GM18868 (cell line): ENCODE data around the gene PKIB.

Experiments used
- ATAC-seq: cut with Tn5 transposase; IDR thresholded peaks from one replicate; pipeline ENCODE4 v1.9.1; 2021; ENCODE audit warnings: mild to moderate bottlenecking, moderate library complexity; ENCODE audit not compliant: unreplicated experiment

The PKIB gene

GRCh38 chr6:122702841-122703240 lies 92.6 kb downstream of the PKIB start:
- no peak for ATAC-seq

GRCh38 chr6:122704066-122704465 lies 93.9 kb downstream of the PKIB start:
- no peak for ATAC-seq

GRCh38 chr6:122709922-122710512 lies 99.8 kb downstream of the PKIB start:
- ATAC-seq, result peak; percentile 83

- ATAC-seq, result no peak
Measured at GRCh38 chr6:122710908-122711635, 100.9 kb downstream of the PKIB start.

GRCh38 chr6:122712093-122712447 lies 101.9 kb downstream of the PKIB start:
- ATAC-seq, result no peak

GRCh38 chr6:122712448-122713137 lies 102.4 kb downstream of the PKIB start:
- no peak for ATAC-seq

GRCh38 chr6:122713138-122713537 lies 102.9 kb downstream of the PKIB start:
- ATAC-seq, result no peak

GRCh38 chr6:122714059-122714458 lies 103.9 kb downstream of the PKIB start:
- no peak for ATAC-seq

GRCh38 chr6:122715725-122716124 lies 105.5 kb downstream of the PKIB start:
- no peak for ATAC-seq

- no peak for ATAC-seq
Measured at GRCh38 chr6:122717350-122717749, 107.1 kb downstream of the PKIB start.

GRCh38 chr6:122718616-122719015 lies 108.4 kb downstream of the PKIB start:
- no peak for ATAC-seq

- ATAC-seq, result no peak
Measured at GRCh38 chr6:122719176-122719575, 109.0 kb downstream of the PKIB start.

GRCh38 chr6:122722746-122723145 lies 112.5 kb downstream of the PKIB start:
- no peak for ATAC-seq

- ATAC-seq, result peak; percentile 48
Measured at GRCh38 chr6:122726649-122727048, 116.4 kb downstream of the PKIB start.

- no peak for ATAC-seq
Measured at GRCh38 chr6:122727244-122727643, 117.0 kb downstream of the PKIB start.

GRCh38 chr6:122730334-122730733 lies 120.1 kb downstream of the PKIB start:
- ATAC-seq, result no peak

GRCh38 chr6:122730775-122731386 lies 120.7 kb downstream of the PKIB start:
- peak; percentile 68 for ATAC-seq

- ATAC-seq, result no peak
Measured at GRCh38 chr6:122733259-122733658, 123.1 kb downstream of the PKIB start.

GRCh38 chr6:122734529-122735395 lies 124.6 kb downstream of the PKIB start:
- no peak for ATAC-seq

- no peak for ATAC-seq
Measured at GRCh38 chr6:122735582-122735981, 125.4 kb downstream of the PKIB start.

- ATAC-seq, result no peak
Measured at GRCh38 chr6:122736163-122736562, 126.0 kb downstream of the PKIB start.
